ENCODE results near the gene APBB2. TPM values are rescaled to one million over a fixed set of nuclear protein-coding genes. Genes with fewer than 3 reads are reported as not detected.
A peak's percentile ranks its signal among the peaks of the same experiment; 100 is the strongest.

APBB2 gene
- total and polyA plus RNA-seq, 2 of the 4 experiments (the other 2 are of a cell fraction), result 47.9 to 75.5 TPM

- H3K4me2 ChIP-seq (ENCODE audit: low read depth, low read length), result no peak overlapping the region
- no peak overlapping the region for H3K4ac ChIP-seq (ENCODE audit: low read depth, low read length)
- H3K27me3 ChIP-seq (ENCODE audit: control insufficient read depth, insufficient read depth, low read length), result no peaks in the 10 kb centered on the region
- ATAC-seq (ENCODE audit: low read depth) (no peak), DNase-seq (peak; percentile 6)
- dilution Hi-C loops (cut with HindIII; ENCODE audit: low sequenced_read_pairs, unreplicated experiment) (no loop called here), in situ Hi-C loops (cut with MboI; ENCODE audit: low sequenced_read_pairs) (no loop called here), intact Hi-C loops (cut with micrococcal nuclease) (no loop called here)
- no peak overlapping the region for H2AFZ ChIP-seq (replicated peaks; ENCODE audit: low read length, poor library complexity)
- H3K9me1 ChIP-seq (ENCODE audit: insufficient read depth, low read length), result peaks cover 10% of the 10 kb centered on the region; the same call in 1 of the 2 replicates
- no peak overlapping the region for H3K14ac ChIP-seq (replicated peaks; ENCODE audit: low read depth, low read length)
- no peak overlapping the region for H2AK9ac ChIP-seq (replicated peaks; ENCODE audit: low read depth, low read length, poor library complexity)
- no peak overlapping the region for H3K4me3 ChIP-seq (ENCODE audit: insufficient read depth, low read depth, low read length)
- no peak overlapping the region for H2BK20ac ChIP-seq (ENCODE audit: low read depth, low read length)
- no peak overlapping the region for H4K5ac ChIP-seq (ENCODE audit: low read depth, low read length)
- TF ChIP-seq MXI1 (IDR thresholded peaks at IDR 0.05; ENCODE audit: borderline replicate concordance, low read depth, low read length), result no peak
- no peak for TF ChIP-seq RCOR1 (IDR thresholded peaks at IDR 0.05; ENCODE audit: insufficient replicate concordance, low read length)
- TF ChIP-seq RAD21 (IDR thresholded peaks at IDR 0.05; ENCODE audit: low read length), result no peak
- TF ChIP-seq CTCF (conservative IDR thresholded peaks at IDR 0.05; ENCODE audit: low read depth, low read length), result no peak
- no peak for TF ChIP-seq MAZ (IDR thresholded peaks at IDR 0.05; ENCODE audit: borderline replicate concordance, low read depth, low read length)
- TF ChIP-seq FOS (IDR thresholded peaks at IDR 0.05; ENCODE audit: low read depth, low read length), result no peak
- TF ChIP-seq SMC3 (IDR thresholded peaks at IDR 0.05; ENCODE audit: low read depth, low read length), result no peak
- no peak for TF ChIP-seq ELK1 (IDR thresholded peaks at IDR 0.05; ENCODE audit: borderline replicate concordance, low read depth, low read length)
- no peak for TF ChIP-seq POLR2A (IDR thresholded peaks at IDR 0.05; ENCODE audit: low read depth, low read length)
- TF ChIP-seq NFE2L2 (IDR thresholded peaks at IDR 0.05; ENCODE audit: low read depth, low read length), result no peak
- no peak for TF ChIP-seq MAFK (IDR thresholded peaks at IDR 0.05; ENCODE audit: low read depth, low read length)
- no peak for TF ChIP-seq CEBPB (IDR thresholded peaks at IDR 0.05; ENCODE audit: low read depth, low read length)
- TF ChIP-seq USF2 (IDR thresholded peaks at IDR 0.05; ENCODE audit: low read depth, low read length), result no peak
- TF ChIP-seq BHLHE40 (IDR thresholded peaks at IDR 0.05; ENCODE audit: low read depth, low read length), result no peak
- TF ChIP-seq CHD1 (IDR thresholded peaks at IDR 0.05; ENCODE audit: low read depth, low read length), result no peak
- TF ChIP-seq RFX5 (IDR thresholded peaks at IDR 0.05; ENCODE audit: low read depth, low read length), result no peak
- no TSS peak for BruUV-seq (replicated peaks)
- H2BK5ac ChIP-seq (ENCODE audit: low read depth, low read length, poor library complexity, severe bottlenecking), result no peak overlapping the region
- no peak overlapping the region for H3K56ac ChIP-seq (ENCODE audit: extremely low read depth, insufficient read depth, low read length)
- H4K8ac ChIP-seq (ENCODE audit: low read depth in 2 of 2, low read length in 2 of 2), result no peak overlapping the region
- no peak overlapping the region for H2BK120ac ChIP-seq (ENCODE audit: low read depth, low read length)
- H2AK5ac ChIP-seq (ENCODE audit: low read depth, low read length), result no peak overlapping the region
- H4K20me1 ChIP-seq (ENCODE audit: insufficient read depth, low read length), result no peaks in the 10 kb centered on the region
- WGBS, 2 experiments (ENCODE audit: extremely low coverage in 2 of 2, insufficient read length in 1 of 2), result 40% methylated on average over 1 of the region's 6 CpGs; no CpG with 5 or more reads in 1 of the 2 experiments
- H2BK15ac ChIP-seq (ENCODE audit: low read depth, low read length), result no peak overlapping the region
- ChIA-PET POLR2A (ENCODE audit: unreplicated experiment) (no interaction called here), CTCF (no interaction called here)
- no peak overlapping the region for H3K23ac ChIP-seq (ENCODE audit: low read depth, low read length)
- no peaks in the 10 kb centered on the region for H3K9me3 ChIP-seq (ENCODE audit: control insufficient read depth, insufficient read depth, low read length)
- H3K4me1 ChIP-seq (ENCODE audit: control insufficient read depth, insufficient read depth, low read length), result no peaks in the 10 kb centered on the region
- no peak overlapping the region for H3K27ac ChIP-seq (ENCODE audit: insufficient read depth, low read length)
- no peak overlapping the region for H3K18ac ChIP-seq (ENCODE audit: low read depth, low read length)
- no peak overlapping the region for H3K9ac ChIP-seq (ENCODE audit: low read depth, low read length)
- no peaks in the 10 kb centered on the region for H3K79me1 ChIP-seq (ENCODE audit: low read depth in 1 of 2, low read length in 2 of 2)
- H3K36me3 ChIP-seq (ENCODE audit: control insufficient read depth, insufficient read depth, low read length), result peaks cover 21% of the 10 kb centered on the region
- no peak overlapping the region for H4K91ac ChIP-seq (ENCODE audit: insufficient read depth, low read depth, low read length)
Observed at GRCh38 chr4:40827758-40828157, 386.6 kb downstream of the APBB2 start.

All from IMR-90 (cell line).